GM23248 (cell line): ENCODE data around the gene ZNF627.

Experiments used
- EZH2 ChIP-seq: fragments of 200-600 bp; sonication (generic); IDR thresholded peaks from 2 replicates; pipeline ENCODE4 v1.6.1; 2018; ENCODE audit warnings: antibody characterized with exemption, mild to moderate bottlenecking; ENCODE audit not compliant: insufficient read depth, poor library complexity, severe bottlenecking
- EZH2phosphoT487 ChIP-seq: fragments of 200-600 bp; sonication (generic); IDR thresholded peaks from 2 replicates; pipeline ENCODE4 v1.6.1; 2018; ENCODE audit warnings: antibody characterized with exemption, moderate library complexity, mild to moderate bottlenecking, low read depth; ENCODE audit not compliant: insufficient read depth

DNA sequence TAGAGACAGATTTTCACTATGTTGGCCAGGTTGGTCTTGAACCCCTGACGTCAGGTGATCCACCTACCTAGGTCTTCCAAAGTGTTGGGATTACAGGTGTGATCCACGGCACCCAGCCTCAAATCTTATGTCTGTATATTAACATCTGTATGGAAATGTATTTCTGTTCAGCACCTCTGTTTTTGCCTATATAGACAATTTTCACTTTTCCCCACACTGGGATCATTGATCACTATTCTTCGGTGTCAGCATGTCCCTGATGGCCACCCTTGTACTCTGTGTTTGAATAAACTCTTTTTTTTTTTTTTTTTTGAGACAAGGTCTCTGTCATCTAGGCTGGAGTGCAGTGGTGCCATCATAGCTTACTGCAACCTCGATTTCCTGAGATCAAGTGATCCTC is 3.2 kb upstream of the ZNF627 start:
- TF ChIP-seq EZH2 = no peak
- TF ChIP-seq EZH2phosphoT487 = no peak
